ENCODE data around the gene MS4A4A.
"Not testable (repeated sequence)": the region's sequence is repeated elsewhere in the genome, so short reads cannot be mapped to it uniquely, and the experiment has no call there.

MS4A4A gene

DNA sequence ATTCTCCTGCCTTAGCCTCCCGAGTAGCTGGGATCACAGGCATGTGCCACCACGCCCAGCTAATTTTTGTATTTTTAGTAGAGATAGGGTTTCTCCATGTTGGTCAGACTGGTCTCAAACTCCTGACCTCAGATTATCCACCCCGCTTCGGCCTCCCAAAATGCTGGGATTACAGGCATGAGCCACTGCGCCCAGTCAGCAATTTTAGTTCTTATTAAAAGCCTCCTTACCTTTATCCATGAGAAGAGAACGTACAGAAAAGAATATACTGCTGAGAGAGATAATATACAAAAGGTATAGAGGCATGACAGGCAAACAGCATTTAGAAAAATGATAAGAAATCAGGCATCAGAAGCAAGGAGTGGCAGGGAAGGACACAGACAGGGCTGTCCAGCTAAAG, 21.4 kb downstream of the MS4A4A start:
- DNase-seq (ENCODE audit: low read depth in 2 of 2) = not testable (repeated sequence)

DNA sequence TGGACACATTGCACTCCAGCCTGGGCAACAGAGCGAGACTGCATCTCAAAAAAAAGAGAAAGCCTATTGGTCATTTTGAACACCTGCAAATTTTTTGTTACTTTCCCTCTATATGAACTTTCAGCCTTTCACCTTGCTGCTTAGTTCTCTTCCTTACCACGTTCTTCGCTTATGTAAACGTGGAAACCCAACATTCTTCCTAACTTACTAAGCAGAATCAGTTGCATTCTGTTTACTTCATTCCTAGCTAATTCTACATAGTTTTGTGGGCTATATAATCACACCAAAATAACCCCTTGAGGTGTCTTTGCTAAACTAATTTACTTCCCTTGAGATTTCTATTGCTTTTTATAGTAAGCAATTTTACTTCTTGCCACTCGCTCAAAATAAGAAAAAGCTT, 23.2 kb downstream of the MS4A4A start:
- no peak for DNase-seq (ENCODE audit: low read depth in 2 of 2)

DNA sequence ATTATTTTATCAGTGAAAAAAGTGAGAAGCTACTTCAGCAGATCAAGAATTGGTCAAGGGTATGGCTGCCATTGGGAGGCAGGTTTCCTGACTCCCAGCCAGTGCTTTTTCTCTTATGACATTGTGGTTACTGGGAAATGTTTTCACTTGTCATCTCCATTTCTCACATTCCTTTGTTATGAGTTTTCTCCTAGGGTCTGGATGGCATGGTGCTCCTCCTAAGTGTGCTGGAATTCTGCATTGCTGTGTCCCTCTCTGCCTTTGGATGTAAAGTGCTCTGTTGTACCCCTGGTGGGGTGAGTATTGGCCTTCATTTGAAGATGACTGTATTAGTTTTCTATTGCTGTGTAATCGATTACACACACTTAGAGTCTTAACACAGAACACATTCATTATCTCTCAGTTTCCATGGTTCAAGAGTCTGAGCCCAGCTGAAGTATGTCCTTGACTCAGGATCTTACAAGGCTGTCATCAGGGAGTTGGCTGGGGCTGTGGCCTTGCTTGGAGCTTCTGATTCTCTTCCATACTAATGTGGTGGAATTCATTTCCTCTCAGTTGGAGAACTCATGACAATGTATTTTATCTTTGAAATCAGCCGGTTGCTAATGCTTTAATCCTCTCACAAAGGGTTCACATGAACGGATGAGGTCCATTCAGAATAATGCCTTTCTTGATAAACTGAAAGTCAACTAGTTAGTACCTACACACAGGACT, 25.6 kb downstream of the MS4A4A start:
- no peak for DNase-seq (ENCODE audit: low read depth in 2 of 2)

DNA sequence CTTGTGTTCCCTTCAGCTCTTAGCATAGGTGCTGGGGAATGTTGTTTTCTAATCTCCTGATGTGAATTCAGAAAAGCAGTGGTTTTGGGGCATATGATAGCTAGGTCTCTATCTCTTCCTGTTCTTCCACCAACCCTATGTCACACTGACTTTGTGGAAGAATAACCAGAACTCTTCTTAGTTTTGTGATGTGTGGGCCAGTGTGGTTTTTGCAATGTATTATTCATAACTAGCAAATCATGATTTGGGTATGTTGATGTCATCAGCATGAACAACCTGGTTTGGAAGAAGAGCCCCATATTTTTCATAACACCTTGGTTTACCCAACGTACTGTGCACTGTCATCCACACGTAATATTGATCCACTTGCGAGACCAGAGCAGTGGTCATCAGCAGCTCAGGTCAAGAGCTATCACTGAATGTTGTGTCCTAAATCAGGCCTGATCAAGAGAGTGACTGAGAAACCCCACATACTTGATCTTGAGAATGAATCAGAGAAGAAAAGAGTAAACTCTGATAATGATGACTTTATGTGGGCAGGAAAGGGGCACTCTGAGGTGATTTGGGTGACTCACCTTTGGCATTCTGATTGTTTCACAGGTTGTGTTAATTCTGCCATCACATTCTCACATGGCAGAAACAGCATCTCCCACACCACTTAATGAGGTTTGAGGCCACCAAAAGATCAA, 27.2 kb downstream of the MS4A4A start:
- DNase-seq (ENCODE audit: low read depth in 2 of 2) = no peak

DNA sequence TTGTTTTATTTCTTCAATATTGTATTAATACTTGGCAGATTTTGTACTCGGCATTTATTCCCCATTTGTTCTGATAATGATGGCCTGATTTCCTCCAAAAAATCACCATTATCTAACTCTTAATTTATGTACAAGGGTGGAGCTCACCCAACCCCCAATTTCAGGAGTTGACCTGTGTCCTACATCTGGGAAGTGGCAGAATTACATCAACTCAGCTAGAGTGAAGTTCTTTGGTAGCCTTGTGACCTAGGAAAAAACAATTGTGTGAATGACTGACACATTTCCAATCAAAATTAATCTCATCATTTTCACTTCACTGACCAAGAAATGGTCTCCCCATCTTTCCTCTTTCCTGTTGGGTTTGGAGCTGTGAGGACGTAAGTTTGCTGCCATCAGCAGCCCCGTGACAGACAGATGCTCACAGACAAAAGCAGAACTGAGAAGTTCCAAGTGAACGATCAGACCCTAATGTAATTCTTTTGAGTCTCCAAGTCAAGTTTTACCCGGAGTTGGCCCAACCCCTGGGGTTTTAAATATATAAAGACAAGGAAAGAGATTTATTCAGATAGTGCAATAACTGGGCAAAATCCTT, 30.0 kb downstream of the MS4A4A start:
- no peak for DNase-seq (ENCODE audit: low read depth in 2 of 2)

DNA sequence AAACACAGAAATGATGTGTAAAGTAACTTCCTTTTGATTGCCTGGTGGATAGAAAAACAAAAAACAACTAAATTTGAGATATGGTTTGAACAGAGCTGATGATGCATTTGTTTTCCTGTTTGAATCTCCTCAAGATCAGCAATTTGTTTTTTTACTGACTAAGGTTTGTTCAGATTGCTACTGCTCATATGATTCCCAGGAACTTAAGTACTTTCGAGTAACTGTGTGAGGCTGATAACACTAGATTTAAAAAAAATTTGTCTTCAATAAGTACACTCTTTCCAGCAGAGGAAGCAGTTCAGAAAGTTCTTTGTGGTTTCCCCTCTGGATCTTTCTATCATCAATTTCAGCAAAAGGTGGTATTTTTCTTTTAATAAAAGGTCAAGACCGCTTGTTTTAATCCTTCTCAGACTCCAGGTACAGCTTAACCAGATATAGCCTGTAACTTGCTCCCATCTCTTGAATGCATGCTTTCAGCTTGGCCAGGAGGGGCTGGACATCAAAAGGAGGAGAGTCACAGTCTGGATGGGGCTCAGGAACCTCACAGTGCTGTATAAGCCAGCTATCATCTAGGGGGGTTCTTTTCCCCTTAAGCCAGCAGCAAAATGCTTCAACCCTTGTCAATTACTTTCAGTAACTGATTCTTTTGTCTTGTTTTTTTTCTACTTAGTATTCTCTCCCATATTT, 34.3 kb downstream of the MS4A4A start:
- DNase-seq (ENCODE audit: low read depth in 2 of 2) = no peak

DNA sequence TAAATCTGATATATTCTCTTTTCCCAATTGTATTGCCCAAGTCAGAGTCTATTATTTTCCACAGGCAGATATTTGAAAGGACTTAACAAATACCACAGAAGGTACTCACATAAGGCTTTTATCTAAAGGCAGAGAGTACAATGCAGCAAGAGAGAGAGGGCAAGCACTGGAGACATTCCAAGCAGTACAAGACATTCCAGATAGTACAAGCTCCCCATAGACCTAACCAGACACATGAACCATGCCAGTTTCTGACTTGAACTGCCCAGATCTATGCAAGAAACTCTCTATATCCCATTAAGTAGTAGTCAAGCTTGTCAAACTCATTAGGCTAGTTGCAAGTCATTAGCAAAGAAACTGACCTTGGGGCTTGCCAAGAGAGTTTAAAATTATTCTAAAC, 35.4 kb downstream of the MS4A4A start:
- DNase-seq (ENCODE audit: low read depth in 2 of 2) = no peak

DNA sequence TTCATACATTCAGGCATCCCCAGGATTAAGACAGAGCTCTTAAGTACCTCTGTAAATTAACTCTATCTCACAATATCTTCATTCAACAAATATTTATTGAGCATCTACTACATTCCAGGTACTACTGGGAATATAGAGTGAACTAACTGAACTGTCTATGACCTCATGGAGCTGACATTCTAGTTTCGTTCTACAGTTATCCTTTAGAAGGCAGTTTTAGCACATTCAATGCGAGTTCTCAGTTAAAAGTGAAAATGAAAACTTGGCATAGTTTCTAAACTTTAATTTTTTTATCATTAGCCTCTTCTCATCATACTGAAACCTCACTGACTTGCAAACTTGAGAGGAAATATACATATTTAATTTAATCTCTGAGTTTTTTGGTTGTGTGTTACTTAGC, 35.9 kb downstream of the MS4A4A start:
- no peak for DNase-seq (ENCODE audit: low read depth in 2 of 2)

DNA sequence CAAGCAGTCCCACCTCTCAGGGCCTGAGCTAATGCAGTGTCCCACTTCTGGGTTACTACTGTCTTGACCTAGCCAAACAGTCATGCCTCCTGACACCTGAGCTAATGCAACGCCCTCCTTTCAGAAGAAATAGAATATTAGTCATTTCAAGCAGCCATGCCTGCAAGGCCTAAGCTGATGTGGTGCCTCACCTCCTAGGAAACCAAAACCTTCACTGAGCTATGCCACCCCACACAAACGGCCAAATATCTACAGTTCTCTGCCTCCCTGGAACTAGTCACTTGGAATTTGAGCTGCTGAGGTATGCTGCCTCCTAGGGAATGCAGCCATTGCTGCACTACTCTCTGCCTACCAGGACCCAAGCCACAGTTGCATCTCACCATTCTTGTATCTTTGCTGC, 38.3 kb downstream of the MS4A4A start:
- DNase-seq (ENCODE audit: low read depth in 2 of 2) = no peak

DNA sequence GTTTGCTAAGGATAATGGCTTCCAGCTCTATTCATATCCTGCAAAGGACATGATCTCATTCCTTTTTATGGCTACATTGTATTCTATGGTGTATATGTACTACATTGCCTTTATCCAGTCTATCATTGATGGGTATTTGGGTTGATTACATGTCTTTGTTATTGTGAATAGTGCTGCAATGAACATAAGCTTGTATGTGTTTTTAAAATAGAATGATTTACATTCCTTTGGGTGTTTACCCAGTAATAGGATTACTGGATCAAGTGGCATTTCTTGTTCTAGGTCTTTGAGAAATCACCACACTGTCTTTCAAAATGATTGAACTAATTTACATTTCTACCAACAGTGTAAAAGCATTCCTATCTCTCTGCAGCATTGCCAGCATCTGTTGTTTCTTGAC, 40.6 kb downstream of the MS4A4A start:
- DNase-seq (ENCODE audit: low read depth in 2 of 2) = no peak

DNA sequence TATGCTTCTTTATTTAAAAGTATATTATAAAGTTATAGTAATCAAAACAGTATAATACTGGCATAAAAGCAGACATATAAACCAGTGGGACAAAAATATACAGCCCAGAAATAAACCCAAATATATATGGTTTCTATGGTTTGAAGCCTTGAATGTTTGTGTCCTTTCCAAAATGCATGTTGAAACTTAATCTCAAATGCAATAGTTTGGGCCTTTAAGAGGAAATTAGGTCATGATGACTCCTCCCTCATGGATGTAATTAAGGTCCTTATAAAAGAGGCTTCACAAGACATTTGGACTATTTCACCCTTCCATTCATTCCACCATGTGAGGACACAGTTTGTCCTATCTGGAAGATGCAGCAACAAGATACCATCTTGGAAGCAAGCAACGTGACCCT, 46.5 kb downstream of the MS4A4A start, which contains the start of gene MS4A6E:
TSS of gene MS4A6E (plus strand) at position 301 of the 400 bp plus-strand sequence. CDS start 7,641 bp downstream, outside the sequence.
- DNase-seq (ENCODE audit: low read depth in 2 of 2) = no peak

DNA sequence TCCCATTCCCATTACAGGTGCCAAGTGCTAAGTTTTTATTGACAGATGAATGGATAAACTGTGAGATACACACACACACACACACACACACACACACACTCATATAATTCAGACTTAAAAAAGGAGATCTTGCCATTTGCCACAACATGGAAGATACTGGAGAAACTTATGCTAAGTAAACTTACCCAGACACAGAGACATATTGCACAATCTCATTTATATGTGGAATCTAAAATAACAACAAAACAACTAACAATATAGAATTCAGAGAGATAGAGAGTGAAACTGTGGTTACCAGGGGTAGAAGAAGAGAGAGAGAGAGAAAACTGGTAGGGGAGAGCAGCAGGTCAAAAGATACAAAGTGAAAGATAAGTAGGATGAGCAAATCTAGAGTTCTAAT, 48.0 kb downstream of the MS4A4A start:
- no peak for DNase-seq (ENCODE audit: low read depth in 2 of 2)

DNA sequence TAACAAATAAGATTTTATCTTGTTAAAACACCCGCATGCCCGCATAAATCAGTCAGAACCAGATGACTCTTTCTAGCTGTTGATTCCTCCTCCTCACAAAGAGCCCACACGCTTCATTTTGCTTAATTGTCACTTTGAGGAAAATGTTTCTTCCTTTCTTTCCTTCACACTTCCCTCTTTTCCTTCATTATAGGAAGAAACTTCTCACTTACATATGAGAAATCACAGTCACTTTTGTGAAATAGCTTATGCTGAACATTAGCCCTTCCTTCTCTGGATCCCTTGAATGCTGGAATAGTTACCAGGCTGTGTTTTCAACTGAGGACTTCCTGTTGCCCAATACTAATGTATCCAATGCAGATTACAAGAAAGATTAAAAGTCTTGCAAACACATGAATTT, 52.4 kb downstream of the MS4A4A start:
- no peak for DNase-seq (ENCODE audit: low read depth in 2 of 2)

DNA sequence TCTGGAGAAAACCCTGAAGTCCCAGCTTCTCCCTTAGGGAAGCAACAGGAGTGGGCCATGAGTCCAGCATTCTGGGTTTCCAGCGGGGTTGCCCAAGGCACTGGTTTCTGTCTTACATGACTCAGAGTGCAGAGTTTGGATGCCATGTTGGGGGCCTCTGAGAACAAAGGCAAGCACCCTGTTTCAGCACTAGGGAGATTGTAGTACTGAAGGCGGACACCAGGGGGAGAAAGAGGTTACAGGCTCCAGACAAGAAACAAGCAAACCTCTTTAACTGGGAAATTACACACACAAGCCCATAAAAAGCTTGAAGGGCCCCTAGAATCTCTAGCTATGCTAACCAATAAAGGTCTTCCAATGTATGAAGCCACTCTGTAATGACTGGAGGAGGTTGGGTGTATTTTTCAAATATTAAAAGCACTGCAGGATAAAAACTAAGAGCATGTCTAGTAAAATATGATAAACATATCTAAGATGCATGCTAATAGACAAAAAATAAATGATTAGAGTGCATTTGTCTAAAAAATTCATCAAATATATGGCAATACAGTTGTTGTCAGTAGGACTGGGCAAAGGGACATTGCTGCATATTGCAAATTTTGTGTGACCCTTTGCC, 53.6 kb downstream of the MS4A4A start:
- peak in 1 of 2 donors; percentile 45 for DNase-seq (ENCODE audit: low read depth in 2 of 2)

DNA sequence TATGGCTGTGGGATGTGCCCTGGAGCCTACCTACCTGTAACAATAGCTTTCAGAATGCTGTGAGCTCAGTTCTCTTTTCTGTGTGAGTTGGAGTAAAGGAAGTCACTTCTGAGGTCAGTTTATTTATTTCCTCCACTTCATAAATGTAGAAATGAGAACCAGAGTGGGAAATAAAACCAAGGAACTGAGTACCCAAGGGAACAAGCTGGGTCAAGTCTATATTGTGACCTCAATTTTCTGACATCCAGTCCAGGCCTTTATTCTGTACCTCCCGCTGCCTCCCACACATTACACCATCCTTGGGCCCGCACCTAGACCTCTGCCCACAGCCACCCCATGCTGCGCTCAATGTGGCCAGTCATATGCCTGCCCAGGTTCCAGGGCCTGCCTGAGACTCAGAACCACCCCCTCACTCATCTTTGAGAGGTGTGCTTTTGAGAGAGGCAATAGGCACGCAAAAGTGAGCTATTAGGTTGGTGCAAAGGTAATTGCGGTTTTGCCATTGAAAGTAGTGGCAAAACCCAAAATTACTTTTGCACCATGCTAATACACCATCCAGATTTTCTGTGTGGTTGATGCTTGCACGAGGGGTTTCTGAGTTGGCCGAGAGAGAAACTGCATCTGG, 56.4 kb downstream of the MS4A4A start:
- DNase-seq (ENCODE audit: low read depth in 2 of 2) = no peak

DNA sequence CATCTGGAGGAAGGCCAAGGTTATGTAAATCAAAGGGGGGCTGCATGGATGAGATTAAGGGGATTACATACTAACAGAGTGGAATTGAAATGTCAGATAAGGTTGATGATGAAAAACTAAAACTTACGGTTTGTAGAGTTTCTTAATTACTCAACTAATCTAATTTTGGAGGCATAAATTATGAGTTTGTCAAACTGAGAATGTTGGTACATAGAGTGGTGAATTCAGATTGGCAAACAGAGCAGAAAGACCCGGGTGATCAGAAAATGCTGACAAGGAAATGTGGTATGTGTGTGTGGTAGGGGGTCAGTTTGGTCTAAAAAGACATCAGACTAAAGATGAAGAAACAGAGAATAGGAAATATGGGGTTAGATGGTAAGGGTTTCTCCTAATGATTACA, 57.6 kb downstream of the MS4A4A start:
- DNase-seq (ENCODE audit: low read depth in 2 of 2) = no peak

DNA sequence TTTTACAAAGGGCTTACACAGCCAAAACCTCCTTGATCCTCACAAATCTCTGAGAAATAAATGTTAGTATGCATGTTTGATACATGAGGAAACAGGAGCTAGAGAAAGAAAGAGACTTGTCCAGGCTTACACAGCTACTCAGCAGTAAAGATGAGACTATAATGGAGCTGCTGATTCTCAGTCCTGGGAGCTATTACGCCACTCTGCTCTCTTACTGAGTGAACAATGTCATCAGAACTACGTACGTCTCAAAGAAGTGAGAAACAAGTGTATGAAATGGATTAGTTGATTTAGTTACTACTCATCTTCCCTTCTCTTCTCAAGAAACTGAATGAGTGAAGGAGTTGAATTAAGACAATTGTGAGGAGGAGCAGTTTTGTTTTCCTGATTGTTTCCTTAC, 58.9 kb downstream of the MS4A4A start:
- no peak for DNase-seq (ENCODE audit: low read depth in 2 of 2)

DNA sequence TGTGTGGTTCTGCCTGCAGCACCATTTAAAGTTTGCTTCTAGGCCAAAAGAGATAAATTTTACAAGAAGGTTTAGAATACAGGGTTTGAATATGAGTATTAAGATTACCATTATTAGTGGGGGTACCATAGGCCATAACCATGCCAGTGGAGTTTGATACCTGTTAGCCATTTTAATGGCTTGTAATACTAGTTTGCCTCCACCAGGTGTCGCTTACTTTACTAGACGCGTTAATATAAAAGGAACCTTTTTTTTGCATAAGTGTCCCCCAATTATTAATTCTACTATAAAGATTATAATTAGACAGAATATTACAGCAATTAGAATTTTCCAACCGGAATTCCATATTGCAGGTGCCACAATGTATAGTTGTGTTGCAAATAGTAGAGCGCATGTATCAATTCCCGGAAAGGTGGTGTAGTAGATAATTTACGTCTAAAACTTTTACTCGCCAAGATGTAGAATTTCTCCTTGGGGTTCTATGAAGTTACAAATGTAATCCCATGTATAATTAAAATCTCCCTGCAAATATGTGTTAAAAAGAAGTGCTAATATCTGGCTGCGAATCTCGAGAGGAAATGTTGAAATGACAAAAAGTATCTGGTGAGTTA, 62.7 kb downstream of the MS4A4A start:
- DNase-seq (ENCODE audit: low read depth in 2 of 2) = no peak

DNA sequence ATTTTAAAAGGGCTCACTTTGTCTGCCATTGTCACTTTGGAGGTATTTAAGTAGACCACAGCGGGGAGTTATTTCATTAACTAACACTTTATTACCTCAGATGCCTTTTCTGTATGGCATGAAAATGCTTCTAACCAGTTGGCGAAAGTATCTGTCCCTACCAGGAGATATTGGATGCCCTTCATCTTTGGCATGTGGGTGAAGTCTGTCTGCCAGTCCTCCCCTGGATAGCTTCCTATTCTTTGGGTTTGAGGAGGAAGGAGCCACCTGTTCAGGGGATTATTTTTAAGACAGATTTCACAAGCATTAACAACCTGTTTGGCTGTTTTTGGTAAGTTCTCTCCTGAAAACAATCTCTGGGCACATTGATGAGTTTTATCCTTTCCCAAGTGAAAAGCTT, 63.7 kb downstream of the MS4A4A start:
- DNase-seq (ENCODE audit: low read depth in 2 of 2) = no peak

DNA sequence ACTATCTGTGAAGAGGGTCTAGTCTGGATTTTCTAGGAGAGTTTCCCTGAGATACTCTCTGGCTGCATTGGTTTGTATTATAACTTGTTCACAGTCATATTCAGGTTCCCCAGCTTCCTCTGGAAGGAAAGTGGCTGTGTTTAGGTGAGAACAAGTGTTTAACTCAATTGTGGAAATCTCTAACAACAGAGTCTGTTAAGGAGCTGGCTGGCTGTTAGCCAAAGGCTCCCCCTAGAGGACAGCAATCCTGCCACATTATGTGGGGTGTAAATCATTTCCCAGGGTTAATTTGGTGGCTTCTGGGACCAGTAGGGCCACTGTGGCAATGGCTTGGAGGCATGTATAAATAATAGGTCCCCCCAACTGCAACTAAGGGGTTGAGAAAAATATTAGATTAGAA, 65.0 kb downstream of the MS4A4A start:
- no peak for DNase-seq (ENCODE audit: low read depth in 2 of 2)

DNA sequence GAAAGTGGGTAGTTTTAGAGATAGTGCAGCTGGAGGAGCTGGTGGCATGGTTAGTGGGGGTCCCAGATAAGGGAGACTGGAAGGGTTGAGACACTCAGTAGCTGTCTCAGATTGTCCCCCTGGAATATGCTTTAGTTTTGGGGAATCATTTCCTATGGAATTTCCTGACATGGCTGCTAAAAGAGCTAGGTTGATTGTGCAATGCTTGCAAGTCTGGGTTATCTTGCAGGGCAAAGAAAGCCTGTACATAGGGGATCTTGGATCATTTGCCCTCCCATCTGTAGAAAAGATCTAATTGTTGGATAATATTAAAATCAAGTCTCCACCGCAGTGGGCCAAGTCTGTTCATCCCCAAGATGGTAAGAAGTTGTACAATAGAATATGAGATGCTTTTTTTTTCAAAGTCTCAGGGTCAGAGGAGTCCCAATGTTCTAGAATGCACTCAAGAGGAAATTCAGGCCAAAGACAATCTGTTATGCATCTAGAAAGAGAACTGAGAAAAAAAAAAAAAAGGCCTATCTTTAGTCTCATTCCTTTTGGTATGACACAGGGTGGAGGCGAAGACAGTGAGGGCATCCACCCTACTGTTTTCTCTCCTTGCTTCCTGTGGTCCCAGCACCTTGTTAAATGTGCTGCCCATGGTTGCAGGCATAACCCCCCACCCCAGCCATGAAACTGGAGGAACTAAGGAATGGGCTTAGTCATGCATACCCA, 66.8 kb downstream of the MS4A4A start:
- DNase-seq (ENCODE audit: low read depth in 2 of 2) = no peak
